HepG2 (cell line): ENCODE results near the gene RHBDL1.

Source experiments
- BHLHE40 ChIP-seq: IDR thresholded peaks from 2 replicates; pipeline ENCODE4 v1.6.1; 2011; ENCODE audit warnings: low read length, improper control_type of control experiment
- CTCF ChIP-seq: sonication (generic); formaldehyde crosslinking; IDR thresholded peaks from 2 replicates; pipeline ENCODE4 v1.5.0; 2020; ENCODE audit warnings: mild to moderate bottlenecking, missing genetic modification reagents, moderate library complexity
- JUND ChIP-seq: sonication (generic); formaldehyde crosslinking; IDR thresholded peaks from 2 replicates; pipeline ENCODE4 v1.8.0; 2022; ENCODE audit warnings: mild to moderate bottlenecking, missing genetic modification reagents
- NBN ChIP-seq: fragments of 450-650 bp; conservative IDR thresholded peaks from 2 replicates; pipeline ENCODE4 v1.6.1; 2017
- PAXIP1 ChIP-seq: sonication (generic); formaldehyde crosslinking; conservative IDR thresholded peaks from 2 replicates; pipeline ENCODE4 v1.4.0; 2020; ENCODE audit warnings: mild to moderate bottlenecking, missing genetic modification reagents, moderate library complexity
- POLR2AphosphoS5 ChIP-seq: IDR thresholded peaks from 2 replicates; pipeline ENCODE4 v1.6.1; 2012; ENCODE audit warnings: low read depth, low read length
- PREB ChIP-seq: sonication (generic); formaldehyde crosslinking; IDR thresholded peaks from 2 replicates; pipeline ENCODE4 v1.4.0; 2020; ENCODE audit warnings: missing genetic modification reagents
- SNAPC4 ChIP-seq: sonication (generic); formaldehyde crosslinking; IDR thresholded peaks from 2 replicates; pipeline ENCODE4 v1.4.0; 2020; ENCODE audit warnings: mild to moderate bottlenecking, missing genetic modification reagents
- SRF ChIP-seq: IDR thresholded peaks from 2 replicates; pipeline ENCODE4 v1.6.1; 2011; ENCODE audit warnings: mild to moderate bottlenecking, low read depth, low read length, moderate library complexity
- TCF7L2 ChIP-seq: IDR thresholded peaks from 2 replicates; pipeline ENCODE4 v1.6.1; 2011; ENCODE audit warnings: mild to moderate bottlenecking, low read depth, low read length, moderate library complexity
- TF ChIP-seq, protein P1 (sequence below): sonication (generic); formaldehyde crosslinking; IDR thresholded peaks from 2 replicates; pipeline ENCODE4 v1.5.1; 2020; ENCODE audit warnings: mild to moderate bottlenecking, missing genetic modification reagents

DNA sequence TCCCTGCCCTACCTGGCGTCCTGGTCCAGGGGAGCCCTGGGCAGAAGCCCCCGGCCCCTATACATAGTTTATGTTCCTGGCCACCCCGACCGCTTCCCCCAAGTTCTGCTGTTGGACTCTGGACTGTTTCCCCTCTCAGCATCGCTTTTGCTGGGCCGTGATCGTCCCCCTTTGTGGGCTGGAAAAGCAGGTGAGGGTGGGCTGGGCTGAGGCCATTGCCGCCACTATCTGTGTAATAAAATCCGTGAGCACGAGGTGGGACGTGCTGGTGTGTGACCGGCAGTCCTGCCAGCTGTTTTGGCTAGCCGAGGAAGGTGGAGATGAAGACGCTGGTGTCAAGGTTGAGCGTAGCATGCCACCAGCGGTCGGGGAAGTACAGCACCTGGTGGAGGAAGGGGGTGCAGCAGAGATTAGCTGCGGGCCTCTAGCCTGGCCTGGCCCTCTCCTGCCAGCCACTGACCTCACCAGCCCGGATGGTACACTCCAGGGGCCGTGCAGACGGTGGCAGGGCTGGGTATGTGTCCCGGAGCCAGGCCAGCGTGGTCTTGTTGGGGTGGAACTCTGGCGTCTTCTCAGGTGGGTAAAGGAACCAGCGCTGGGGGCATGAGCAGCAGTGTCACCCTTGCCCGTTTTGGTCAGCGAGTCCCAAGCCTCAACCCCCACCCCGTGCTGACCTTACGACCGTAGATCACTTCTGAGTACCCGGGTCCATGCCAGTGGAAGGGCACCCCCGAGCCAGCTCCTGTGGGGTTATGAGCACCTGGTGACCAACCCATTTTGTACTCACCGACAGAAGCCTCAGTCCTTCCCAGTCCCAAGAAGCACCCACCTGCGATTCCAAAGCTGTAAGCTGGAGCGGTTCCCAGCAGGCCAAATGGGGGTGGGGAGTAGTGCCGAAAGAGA, 7.3 kb downstream of the RHBDL1 start:
- TF ChIP-seq BHLHE40: no peak
- no peak for TF ChIP-seq NBN
- TF ChIP-seq SNAPC4 (CRISPR knock-in tag): no peak
- no peak for TF ChIP-seq JUND
- TF ChIP-seq PREB (CRISPR knock-in tag): no peak
- TF ChIP-seq CTCF (CRISPR knock-in tag): no peak
- TF ChIP-seq TCF7L2: no peak
- no peak for TF ChIP-seq POLR2AphosphoS5
- TF ChIP-seq SRF: no peak
- TF ChIP-seq PAXIP1: no peak
- TF ChIP-seq, protein P1, sequence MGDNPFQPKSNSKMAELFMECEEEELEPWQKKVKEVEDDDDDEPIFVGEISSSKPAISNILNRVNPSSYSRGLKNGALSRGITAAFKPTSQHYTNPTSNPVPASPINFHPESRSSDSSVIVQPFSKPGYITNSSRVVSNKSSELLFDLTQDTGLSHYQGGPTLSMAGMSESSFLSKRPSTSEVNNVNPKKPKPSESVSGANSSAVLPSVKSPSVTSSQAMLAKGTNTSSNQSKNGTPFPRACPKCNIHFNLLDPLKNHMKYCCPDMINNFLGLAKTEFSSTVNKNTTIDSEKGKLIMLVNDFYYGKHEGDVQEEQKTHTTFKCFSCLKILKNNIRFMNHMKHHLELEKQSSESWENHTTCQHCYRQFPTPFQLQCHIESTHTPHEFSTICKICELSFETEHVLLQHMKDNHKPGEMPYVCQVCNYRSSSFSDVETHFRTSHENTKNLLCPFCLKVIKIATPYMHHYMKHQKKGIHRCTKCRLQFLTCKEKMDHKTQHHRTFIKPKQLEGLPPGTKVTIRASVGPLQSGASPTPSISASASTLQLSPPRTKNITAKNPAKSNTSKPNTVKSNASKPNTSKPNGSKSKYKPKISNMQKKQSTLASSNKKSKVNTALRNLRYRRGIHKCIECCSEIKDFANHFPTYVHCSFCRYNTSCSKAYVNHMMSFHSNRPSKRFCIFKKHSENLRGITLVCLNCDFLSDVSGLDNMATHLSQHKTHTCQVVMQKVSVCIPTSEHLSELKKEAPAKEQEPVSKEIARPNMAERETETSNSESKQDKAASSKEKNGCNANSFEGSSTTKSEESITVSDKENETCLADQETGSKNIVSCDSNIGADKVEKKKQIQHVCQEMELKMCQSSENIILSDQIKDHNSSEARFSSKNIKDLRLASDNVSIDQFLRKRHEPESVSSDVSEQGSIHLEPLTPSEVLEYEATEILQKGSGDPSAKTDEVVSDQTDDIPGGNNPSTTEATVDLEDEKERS: no peak
